Right kidney (tissue), 1 donor: ENCODE measurements around the gene RBBP8.
"Not testable (repeated sequence)": the region's sequence is repeated elsewhere in the genome, so short reads cannot be mapped to it uniquely, and the experiment has no call there.

Source experiments
- DNase-seq: peaks from one replicate; pipeline ENCODE4 v3.0.0-alpha.2; 2016

The RBBP8 gene

GRCh38 chr18:22943847-22944246 is 10.7 kb downstream of the RBBP8 start:
- DNase-seq = no peak

- no peak for DNase-seq
Observed at GRCh38 chr18:22946217-22946616, 13.1 kb downstream of the RBBP8 start.

- DNase-seq = no peak
Observed at GRCh38 chr18:22946846-22947245, 13.7 kb downstream of the RBBP8 start.

- no peak for DNase-seq
Observed at GRCh38 chr18:22951823-22952222, 18.7 kb downstream of the RBBP8 start.

GRCh38 chr18:22952525-22952924 is 19.4 kb downstream of the RBBP8 start:
- no peak for DNase-seq

GRCh38 chr18:22953982-22954381 is 20.9 kb downstream of the RBBP8 start:
- not testable (repeated sequence) for DNase-seq

- no peak for DNase-seq
Observed at GRCh38 chr18:22956226-22956625, 23.1 kb downstream of the RBBP8 start.

- DNase-seq = no peak
Observed at GRCh38 chr18:22961156-22961555, 28.0 kb downstream of the RBBP8 start.

- DNase-seq = no peak
Observed at GRCh38 chr18:22962004-22962403, 28.9 kb downstream of the RBBP8 start.

- no peak for DNase-seq
Observed at GRCh38 chr18:22964116-22964515, 31.0 kb downstream of the RBBP8 start.

- DNase-seq = no peak
Observed at GRCh38 chr18:22964722-22965121, 31.6 kb downstream of the RBBP8 start.

- DNase-seq = no peak
Observed at GRCh38 chr18:22971038-22971437, 37.9 kb downstream of the RBBP8 start.

- DNase-seq = no peak
Observed at GRCh38 chr18:22974001-22974400, 40.9 kb downstream of the RBBP8 start.

- no peak for DNase-seq
Observed at GRCh38 chr18:22974707-22975106, 41.6 kb downstream of the RBBP8 start.

GRCh38 chr18:22975508-22975907 is 42.4 kb downstream of the RBBP8 start:
- DNase-seq = no peak

GRCh38 chr18:22977847-22978701 is 44.9 kb downstream of the RBBP8 start:
- peak; percentile 22 for DNase-seq

GRCh38 chr18:22980394-22980793 is 47.3 kb downstream of the RBBP8 start:
- no peak for DNase-seq

GRCh38 chr18:22981274-22982133 is 48.4 kb downstream of the RBBP8 start:
- DNase-seq = no peak

- DNase-seq = no peak
Observed at GRCh38 chr18:22983175-22983574, 50.0 kb downstream of the RBBP8 start.

- no peak for DNase-seq
Observed at GRCh38 chr18:22985250-22985649, 52.1 kb downstream of the RBBP8 start.

- DNase-seq = no peak
Observed at GRCh38 chr18:22987547-22988189, 54.5 kb downstream of the RBBP8 start.

- DNase-seq = no peak
Observed at GRCh38 chr18:22988208-22988607, 55.1 kb downstream of the RBBP8 start.

- DNase-seq = no peak
Observed at GRCh38 chr18:22998344-22998743, 65.2 kb downstream of the RBBP8 start.
